ENCODE measurements around the gene STX17. TPM values are rescaled to one million over a fixed set of nuclear protein-coding genes. Genes with fewer than 3 reads are reported as not detected.

The STX17 gene
- total and polyA plus RNA-seq, 8 donors, result 4.0 to 27.9 (median 21.8) TPM

- 95 to 98% methylated on average over 4 of the region's 4 CpGs for WGBS, 2 donors
- Histone ChIP-seq H3K36me3 (peaks cover 0 to 19% (median 0%) of the 10 kb centered on the region in 3 donors), H3K27ac (no peak overlapping the region), H3K4me1 (peaks cover 0 to 4% (median 0%) of the 10 kb centered on the region in 3 donors), H3K9me3 (no peaks in the 10 kb centered on the region), H3K4me3 (no peak overlapping the region), H3K27me3 (no peaks in the 10 kb centered on the region)
- TF ChIP-seq CTCF (IDR thresholded peaks at IDR 0.05), result no peak
- DNase-seq, result no peak
- no peak for ATAC-seq
- intact Hi-C loops (cut with DNase I), result no loop called here
- FAIRE-seq, result peak; percentile 56
These were observed 19.1 kb downstream of the STX17 start for GRCh38 chr9:99925541-99925940.

- TF ChIP-seq CTCF (IDR thresholded peaks at IDR 0.05), result no peak
- Histone ChIP-seq H3K4me3 (no peak overlapping the region), H3K4me1 (peaks cover 0 to 4% (median 0%) of the 10 kb centered on the region in 3 donors), H3K27ac (no peak overlapping the region), H3K27me3 (no peaks in the 10 kb centered on the region), H3K36me3 (no peaks in the 10 kb centered on the region), H3K9me3 (no peaks in the 10 kb centered on the region)
- intact Hi-C loops (cut with DNase I), result no loop called here
- ATAC-seq (peak in 1 of 4 donors; percentile 49), FAIRE-seq (no peak), DNase-seq (no peak)
- WGBS, 2 donors, result 93% methylated on average over 2 of the region's 2 CpGs
These were observed 23.2 kb downstream of the STX17 start for GRCh38 chr9:99929652-99930051.

- Histone ChIP-seq H3K36me3 (no peaks in the 10 kb centered on the region), H3K4me1 (peaks cover 0 to 4% (median 0%) of the 10 kb centered on the region in 3 donors), H3K27ac (no peak overlapping the region), H3K27me3 (no peaks in the 10 kb centered on the region), H3K4me3 (no peak overlapping the region), H3K9me3 (no peaks in the 10 kb centered on the region)
- no peak for TF ChIP-seq CTCF (IDR thresholded peaks at IDR 0.05)
- DNase-seq, result no peak
- ATAC-seq, result no peak
- 94 to 97% methylated on average over 6 of the region's 6 CpGs for WGBS, 2 donors
- FAIRE-seq, result no peak
- intact Hi-C loops (cut with DNase I), result no loop called here
These were observed 24.8 kb downstream of the STX17 start for GRCh38 chr9:99931155-99931840.

GRCh38 chr9:99936947-99937587, 30.6 kb downstream of the STX17 start:
- ATAC-seq (no peak), DNase-seq (no peak), FAIRE-seq (no peak)
- no peak for TF ChIP-seq CTCF (IDR thresholded peaks at IDR 0.05)
- Histone ChIP-seq H3K27me3 (no peaks in the 10 kb centered on the region), H3K36me3 (no peaks in the 10 kb centered on the region), H3K27ac (no peak overlapping the region), H3K4me3 (no peak overlapping the region), H3K9me3 (no peaks in the 10 kb centered on the region), H3K4me1 (no peaks in the 10 kb centered on the region)
- WGBS, 2 donors, result 97 to 98% methylated on average over 4 of the region's 4 CpGs
- intact Hi-C loops (cut with DNase I), result no loop called here

GRCh38 chr9:99947395-99947794, 40.9 kb downstream of the STX17 start:
- intact Hi-C loops (cut with DNase I), result no loop called here
- no peak for DNase-seq
- 74 to 84% methylated on average over 3 of the region's 3 CpGs for WGBS, 2 donors
- H3K4me3 ChIP-seq, result no peak overlapping the region
- H3K4me1 ChIP-seq, result no peaks in the 10 kb centered on the region
- peaks cover 0 to 8% (median 0%) of the 10 kb centered on the region in 3 donors for H3K36me3 ChIP-seq
- H3K9me3 ChIP-seq, result no peaks in the 10 kb centered on the region
- H3K27me3 ChIP-seq, result no peaks in the 10 kb centered on the region
- H3K27ac ChIP-seq, result no peak overlapping the region
- ATAC-seq, result no peak
- TF ChIP-seq CTCF (IDR thresholded peaks at IDR 0.05), result no peak
- no peak for FAIRE-seq

Data from pancreas (tissue), 10 donors.